NCI-H345 treated with DMSO at 0.1 percent for 48 hours (cell line): ENCODE measurements around the gene RGS1.

ENCODE experiments used
- DNase-seq: peaks from one replicate; lab custom pipeline; 2025; ENCODE audit not compliant: unreplicated experiment; lab: John Stamatoyannopoulos, UW

The RGS1 gene

DNA sequence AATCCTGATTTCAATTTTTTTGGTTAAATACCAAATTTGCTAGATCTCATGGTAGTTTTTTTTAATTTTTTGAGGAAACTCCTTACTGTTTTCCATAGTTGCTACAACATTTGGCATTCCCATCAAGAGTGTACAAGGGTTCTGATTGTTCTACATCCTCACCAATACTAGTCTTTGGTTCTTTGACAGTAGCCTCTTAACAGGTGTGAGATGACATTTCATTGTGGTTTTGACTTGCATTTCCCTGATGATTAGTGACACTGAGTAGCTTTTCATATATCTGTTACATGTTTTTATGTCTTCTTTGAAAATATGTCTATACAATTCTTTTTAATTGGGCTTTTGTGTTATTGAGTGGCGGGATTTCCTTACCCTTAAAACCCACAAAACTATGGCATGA lies 39.5 kb downstream of the RGS1 start:
- no peak for DNase-seq

DNA sequence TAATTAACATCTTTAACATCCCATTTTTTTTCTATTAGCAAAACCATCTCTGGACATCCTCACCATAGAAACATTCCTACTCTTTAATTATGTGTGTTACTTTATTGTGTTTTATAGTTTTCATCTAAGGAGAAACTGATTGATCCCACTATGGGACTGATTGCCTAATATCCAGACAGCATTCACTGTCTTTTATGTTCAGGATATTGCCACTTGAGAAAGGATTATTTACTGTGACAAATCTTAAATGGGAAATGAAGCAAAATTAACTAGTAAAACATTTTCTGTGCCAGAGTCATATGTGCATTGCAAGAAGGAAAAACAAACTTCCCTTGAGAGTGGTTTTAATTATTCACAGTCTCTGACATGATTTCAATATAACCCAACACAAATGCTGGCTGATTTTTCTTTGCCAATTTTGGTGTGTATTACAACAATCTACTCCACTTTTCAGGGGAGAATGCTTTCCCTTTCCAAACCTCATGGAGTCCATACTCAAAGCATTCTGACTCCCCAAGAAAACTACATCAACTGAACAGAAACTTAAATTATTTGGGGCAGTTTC lies 44.6 kb downstream of the RGS1 start:
- no peak for DNase-seq

DNA sequence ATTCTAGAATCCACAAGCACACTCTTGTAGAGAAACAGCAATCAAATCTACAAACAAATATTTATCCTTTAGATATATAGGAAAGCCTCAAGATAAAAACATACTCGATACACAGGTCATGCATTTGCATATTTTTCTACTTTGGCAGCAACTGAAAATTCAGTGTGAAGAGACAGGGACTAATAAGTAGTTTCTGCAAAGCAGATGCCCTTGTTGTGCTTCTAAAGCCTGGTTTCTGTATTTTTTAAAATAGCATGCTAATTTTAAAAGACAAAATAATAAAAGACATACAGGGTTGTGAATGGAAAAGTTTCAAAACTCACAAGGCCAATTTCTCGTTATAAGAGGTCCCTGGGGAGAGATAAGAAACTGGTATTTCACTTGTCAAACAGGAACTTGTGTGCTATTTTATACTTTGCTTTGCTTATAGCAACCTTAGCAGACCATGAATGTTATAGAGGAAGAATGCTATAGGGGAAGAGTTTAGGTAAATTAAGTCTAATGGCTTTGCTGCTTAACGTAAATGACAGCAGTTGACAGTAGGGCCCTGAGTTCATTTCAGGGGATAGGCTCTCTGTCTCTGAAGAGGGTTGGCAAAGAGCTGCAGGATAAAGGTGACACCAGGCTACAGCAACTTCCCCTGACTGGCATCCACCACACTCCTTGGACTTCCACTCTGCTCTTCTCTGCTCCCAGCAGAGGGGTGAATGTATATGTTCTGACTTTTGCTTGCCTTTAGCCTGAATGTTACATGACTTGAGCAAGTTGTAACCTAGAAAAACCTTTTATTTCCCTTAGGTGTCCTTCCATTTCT lies 51.0 kb downstream of the RGS1 start:
- DNase-seq = no peak

DNA sequence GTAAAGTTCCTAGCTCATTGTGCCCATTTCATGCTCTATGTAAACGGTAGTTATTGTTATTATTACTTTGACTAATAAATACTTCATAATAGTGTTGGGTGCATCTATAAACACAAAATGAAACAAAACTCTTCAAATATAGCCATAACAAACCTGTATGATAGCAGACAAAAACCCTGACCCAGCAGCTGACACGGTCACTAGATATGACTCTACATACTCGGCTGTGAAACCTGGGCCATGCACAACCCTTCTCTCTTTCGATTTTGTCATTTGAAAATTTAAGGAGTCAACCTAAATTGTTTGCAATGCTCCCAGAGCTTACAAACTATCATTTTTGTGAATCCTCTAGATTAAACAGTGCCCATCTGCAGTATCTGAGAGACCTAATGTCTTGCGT lies 52.3 kb downstream of the RGS1 start:
- DNase-seq = no peak

DNA sequence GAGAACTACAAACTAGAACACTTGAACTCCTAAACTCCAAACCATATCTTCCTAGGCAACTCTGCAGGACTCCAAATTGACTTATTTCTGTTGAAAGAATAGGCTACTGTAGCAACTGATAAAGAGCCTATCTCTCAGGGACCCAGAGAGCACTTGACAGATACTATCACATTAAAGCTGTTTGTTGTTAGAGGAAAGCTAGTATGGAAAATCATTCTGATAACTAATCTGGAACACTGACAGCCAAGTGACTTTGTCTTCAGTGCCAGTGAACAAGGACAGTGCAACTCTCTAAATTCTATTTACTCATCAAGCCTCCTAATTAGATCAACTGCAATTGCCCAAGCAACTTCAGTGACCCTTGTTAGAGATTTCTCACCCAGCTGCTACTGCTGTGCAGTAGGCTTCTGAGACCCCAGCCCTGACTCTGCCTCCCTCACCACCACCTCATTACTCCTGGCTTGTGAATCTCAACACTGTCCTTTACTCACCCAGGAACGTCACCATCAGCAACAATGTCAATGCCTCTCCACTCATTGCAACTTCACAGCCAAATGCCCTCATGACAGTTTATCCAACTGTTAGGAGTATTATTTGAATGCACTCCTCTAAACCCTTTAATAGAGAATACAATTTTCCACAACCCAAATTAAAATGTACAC lies 53.0 kb downstream of the RGS1 start:
- DNase-seq = no peak

DNA sequence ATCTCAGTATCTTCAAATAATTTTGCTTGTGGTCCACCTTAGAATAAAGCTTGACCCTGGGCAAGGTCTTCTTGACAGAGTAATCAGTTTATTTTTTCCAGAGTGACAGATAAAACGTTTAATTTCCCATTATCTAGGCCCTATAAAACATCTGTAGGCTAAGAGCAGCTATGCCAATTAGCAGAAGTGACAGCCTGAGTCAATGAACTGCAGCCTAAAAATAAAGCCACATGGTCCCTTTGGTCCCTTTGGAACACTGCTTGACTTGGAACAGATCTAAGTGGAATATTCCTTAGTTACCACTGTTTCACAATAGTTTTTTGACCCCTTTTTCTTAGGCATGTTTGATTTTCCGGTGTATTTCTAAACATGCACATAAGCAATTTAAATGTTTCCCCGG lies 54.0 kb downstream of the RGS1 start:
- no peak for DNase-seq
